SK-N-SH (cell line): ENCODE results near the gene NAXD. TPM values are rescaled to one million over a fixed set of nuclear protein-coding genes. Genes with fewer than 3 reads are reported as not detected.
A peak's percentile ranks its signal among the peaks of the same experiment; 100 is the strongest.

Experiments used
- CTCF ChIA-PET: fragments of 300-600, 350-600 bp; formaldehyde crosslinking; extraction: SDS; loops from one replicate; lab custom pipeline; 2021; lab: Yijun Ruan, JAX
- POLR2A ChIA-PET: fragments of 350-600 bp; sonication (Branson Sonifier 250); formaldehyde crosslinking; extraction: SDS; loops from one replicate; lab custom pipeline; 2020; ENCODE audit warnings: antibody characterized with exemption, inconsistent platforms; lab: Yijun Ruan, JAX
- DNase-seq: peaks from one replicate; pipeline ENCODE4 v3.0.0; 2012
- H2AFZ ChIP-seq: fragments of 200-600 bp; sonication (generic); 2 replicates; pipeline ENCODE4 v1.8.1; 2016; ENCODE audit warnings: antibody characterized with exemption, mild to moderate bottlenecking, low read depth
- H3F3A ChIP-seq: fragments of 200-600 bp; sonication (generic); replicated peaks from 2 replicates; pipeline ENCODE3; 2016; ENCODE audit warnings: antibody characterized with exemption, mild to moderate bottlenecking; ENCODE audit not compliant: insufficient read depth
- H3K27ac ChIP-seq, 2 experiments: fragments of 200-500 bp in 1 of 2; fragments of 200-600 bp in 1 of 2; sonication (Bioruptor generic) in 1 of 2; sonication (generic), shearing (Covaris generic) in 1 of 2; 2 replicates each; pipeline versions ENCODE4 v1.5.1 to v1.6.1; 2014 to 2016; ENCODE audit warnings: low read depth in 2 of 2, inconsistent platforms in 1 of 2, low read length in 1 of 2, mild to moderate bottlenecking in 1 of 2, mixed read lengths in 1 of 2
- H3K27me3 ChIP-seq: fragments of 200-600 bp; sonication (generic), shearing (Covaris generic); 2 replicates; pipeline ENCODE4 v1.6.1; 2016; ENCODE audit warnings: mixed run types; ENCODE audit not compliant: insufficient read depth
- H3K36me3 ChIP-seq, 2 experiments: fragments of 200-500 bp in 1 of 2; fragments of 200-600 bp in 1 of 2; sonication (Bioruptor generic) in 1 of 2; sonication (generic) in 1 of 2; replicated peaks in 1 of 2; 2 replicates each; pipeline versions ENCODE3 to v1.5.1; 2014 to 2016; ENCODE audit warnings: low read length in 1 of 2, mild to moderate bottlenecking in 1 of 2; ENCODE audit not compliant: insufficient read depth in 2 of 2, control insufficient read depth in 1 of 2
- H3K4me1 ChIP-seq, 2 experiments: fragments of 200-500 bp in 1 of 2; fragments of 200-600 bp in 1 of 2; sonication (Bioruptor generic) in 1 of 2; sonication (generic), shearing (Covaris generic) in 1 of 2; 2 replicates each; pipeline versions ENCODE4 v1.5.1 to v1.6.1; 2014 to 2016; ENCODE audit warnings: low read depth in 1 of 2, low read length in 1 of 2, mixed run types in 1 of 2; ENCODE audit not compliant: insufficient read depth in 2 of 2, control insufficient read depth in 1 of 2
- H3K4me2 ChIP-seq: fragments of 200-600 bp; sonication (generic), shearing (Covaris generic); 2 replicates; pipeline ENCODE4 v1.6.1; 2017; ENCODE audit warnings: mixed run types
- H3K4me3 ChIP-seq, 2 experiments: fragments of 200-500 bp in 1 of 2; fragments of 200-600 bp in 1 of 2; sonication (Bioruptor generic) in 1 of 2; sonication (generic), shearing (Covaris generic) in 1 of 2; 2 replicates each; pipeline versions ENCODE4 v1.5.1 to v1.8.1; 2014 to 2016; ENCODE audit warnings: low read depth in 2 of 2, inconsistent platforms in 1 of 2, low read length in 1 of 2, mild to moderate bottlenecking in 1 of 2, mixed read lengths in 1 of 2, moderate library complexity in 1 of 2
- H3K79me2 ChIP-seq: fragments of 200-600 bp; sonication (generic); 2 replicates; pipeline ENCODE4 v1.8.1; 2017; ENCODE audit warnings: mild to moderate bottlenecking; ENCODE audit not compliant: insufficient read depth
- H3K9ac ChIP-seq: fragments of 200-600 bp; sonication (generic); 2 replicates; pipeline ENCODE4 v1.6.1; 2017; ENCODE audit warnings: mixed run types
- H3K9me2 ChIP-seq: fragments of 200-600 bp; sonication (generic); 2 replicates; pipeline ENCODE4 v1.6.1; 2017; ENCODE audit warnings: mixed run types
- H3K9me3 ChIP-seq: fragments of 200-600 bp; sonication (generic); 2 replicates; pipeline ENCODE4 v1.6.1; 2017; ENCODE audit warnings: mixed run types, mild to moderate bottlenecking, moderate library complexity
- H4K20me1 ChIP-seq: fragments of 200-600 bp; sonication (generic); 2 replicates; pipeline ENCODE4 v1.6.1; 2017; ENCODE audit warnings: mild to moderate bottlenecking, mixed run types; ENCODE audit not compliant: insufficient read depth
- CHD2 ChIP-seq: fragments of 150-350 bp; IDR thresholded peaks from 2 replicates; pipeline ENCODE4 v1.6.1; 2018; ENCODE audit warnings: low read length; ENCODE audit not compliant: partially characterized antibody
- ELF1 ChIP-seq: IDR thresholded peaks from 2 replicates; pipeline ENCODE4 v1.4.0; 2012
- EP300 ChIP-seq, 2 experiments: IDR thresholded peaks; 2 replicates each; pipeline versions ENCODE4 v1.4.0 to v1.6.1; 2012; ENCODE audit warnings: borderline replicate concordance in 1 of 2, low read depth in 1 of 2, low read length in 1 of 2
- EZH2phosphoT487 ChIP-seq: fragments of 200-600 bp; sonication (generic); IDR thresholded peaks from 2 replicates; pipeline ENCODE4 v1.6.1; 2017; ENCODE audit warnings: low read depth, mixed run types, mild to moderate bottlenecking, antibody characterized with exemption, moderate library complexity, borderline replicate concordance
- FOSL2 ChIP-seq: IDR thresholded peaks from 2 replicates; pipeline ENCODE4 v1.4.0; 2012; ENCODE audit warnings: low read depth, mild to moderate bottlenecking, moderate library complexity, borderline replicate concordance
- FOXJ3 ChIP-seq: sonication (generic); formaldehyde crosslinking; IDR thresholded peaks from 2 replicates; pipeline ENCODE4 v1.5.1; 2020; ENCODE audit warnings: mild to moderate bottlenecking, missing genetic modification reagents
- GABPA ChIP-seq: IDR thresholded peaks from 2 replicates; pipeline ENCODE4 v1.4.0; 2012; ENCODE audit warnings: low read depth, mild to moderate bottlenecking
- GATA2 ChIP-seq: sonication (generic); formaldehyde crosslinking; IDR thresholded peaks from 2 replicates; pipeline ENCODE4 v1.5.0; 2020; ENCODE audit warnings: mild to moderate bottlenecking, missing genetic modification reagents
- IRF3 ChIP-seq: fragments of 150-350 bp; IDR thresholded peaks from 2 replicates; pipeline ENCODE4 v1.6.1; 2016; ENCODE audit warnings: mild to moderate bottlenecking, low read depth, low read length
- JUND ChIP-seq: IDR thresholded peaks from 2 replicates; pipeline ENCODE4 v1.4.0; 2012
- MEF2A ChIP-seq: IDR thresholded peaks from 2 replicates; pipeline ENCODE4 v1.4.0; 2012; ENCODE audit warnings: low read depth, borderline replicate concordance
- MXI1 ChIP-seq: IDR thresholded peaks from 2 replicates; pipeline ENCODE4 v1.6.1; 2012; ENCODE audit warnings: mild to moderate bottlenecking, low read depth, low read length, improper control_type of control experiment
- NFIC ChIP-seq: IDR thresholded peaks from 2 replicates; pipeline ENCODE4 v1.4.0; 2012; ENCODE audit warnings: borderline replicate concordance
- NRF1 ChIP-seq: IDR thresholded peaks from 2 replicates; pipeline ENCODE4 v1.6.1; 2012; ENCODE audit warnings: low read depth, mild to moderate bottlenecking, low read length
- POLR2AphosphoS5 ChIP-seq: IDR thresholded peaks from 2 replicates; pipeline ENCODE4 v1.6.1; 2012; ENCODE audit warnings: low read depth, low read length
- RAD21 ChIP-seq: IDR thresholded peaks from 2 replicates; pipeline ENCODE4 v1.6.1; 2012; ENCODE audit warnings: mild to moderate bottlenecking, low read length
- RCOR1 ChIP-seq: fragments of 150-350 bp; IDR thresholded peaks from 2 replicates; pipeline ENCODE4 v1.6.1; 2017; ENCODE audit warnings: antibody characterized with exemption, low read length
- RFX5 ChIP-seq: IDR thresholded peaks from 2 replicates; pipeline ENCODE4 v1.6.1; 2012; ENCODE audit warnings: mild to moderate bottlenecking, improper control_type of control experiment, low read length
- SIN3A ChIP-seq: IDR thresholded peaks from 2 replicates; pipeline ENCODE4 v1.6.1; 2012; ENCODE audit warnings: low read depth, mild to moderate bottlenecking, low read length, moderate library complexity, borderline replicate concordance
- SMC3 ChIP-seq: IDR thresholded peaks from 2 replicates; pipeline ENCODE4 v1.6.1; 2012; ENCODE audit warnings: low read depth, low read length, improper control_type of control experiment
- TAF1 ChIP-seq: IDR thresholded peaks from 2 replicates; pipeline ENCODE4 v1.6.1; 2012; ENCODE audit warnings: low read depth, mild to moderate bottlenecking, low read length, moderate library complexity, borderline replicate concordance
- TCF12 ChIP-seq: IDR thresholded peaks from 2 replicates; pipeline ENCODE4 v1.4.0; 2012
- USF2 ChIP-seq: fragments of 150-350 bp; IDR thresholded peaks from 2 replicates; pipeline ENCODE4 v1.6.1; 2017; ENCODE audit warnings: antibody characterized with exemption, low read length, low read depth, borderline replicate concordance
- WGBS: methylation state at CpG from one replicate; pipeline ENCODE4 v1.1.6; 2017; ENCODE audit warnings: low lambda C conversion rate; 5-methylcytosine and 5-hydroxymethylcytosine counted together
- polyA plus RNA-seq, 3 experiments: library from polyadenylated mRNA; depleted of rRNA; stranded (reverse); fragments of >200 nt; gene quantifications; 2 replicates each; pipeline ENCODE4 v1.2.3, GENCODE V29; 2012
- TF ChIP-seq, protein P1 (sequence below): IDR thresholded peaks from 2 replicates; pipeline ENCODE4 v1.4.0; 2012; ENCODE audit warnings: low read depth

NAXD gene
- polyA plus RNA-seq, 1 of the 3 experiments (the other 2 are of a cell fraction) = 32.4 TPM

DNA sequence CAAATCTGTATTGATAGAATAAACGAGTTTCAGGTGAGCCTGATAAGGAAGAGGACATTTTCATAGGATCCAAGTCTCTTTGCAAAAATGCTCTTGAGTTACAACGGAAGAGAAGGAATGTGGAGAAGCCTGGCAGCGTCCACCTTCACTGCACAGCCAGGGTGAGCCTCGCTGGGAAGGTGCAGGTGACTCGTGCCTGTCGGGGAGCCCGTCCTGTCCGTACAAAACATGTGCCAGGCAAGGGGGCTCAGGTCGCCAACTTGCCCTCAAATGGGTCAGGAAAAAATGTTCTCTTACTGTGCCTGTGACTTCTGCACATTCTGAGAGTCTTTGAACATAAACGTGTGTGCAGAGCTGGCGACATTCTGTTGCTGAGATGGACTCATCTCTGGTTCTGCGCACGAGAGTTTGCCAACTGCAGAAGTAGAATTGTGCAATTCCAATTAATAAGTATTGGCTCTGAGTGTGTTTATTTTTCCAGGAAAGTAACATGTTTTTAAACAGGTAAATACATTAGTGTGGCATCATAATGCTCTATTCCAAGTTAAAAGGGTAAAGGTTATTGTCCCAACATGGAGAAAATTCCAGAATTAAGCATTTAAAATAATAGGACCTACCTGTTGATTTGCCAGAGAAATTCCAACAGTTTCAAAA, 28.6 kb downstream of the NAXD start:
- H3K4me1 ChIP-seq = peaks cover 0 to 22% of the 10 kb centered on the region in 2 experiments; a peak in 1 of 4 replicates
- no peak for DNase-seq
- POLR2A ChIA-PET = no interaction called here

DNA sequence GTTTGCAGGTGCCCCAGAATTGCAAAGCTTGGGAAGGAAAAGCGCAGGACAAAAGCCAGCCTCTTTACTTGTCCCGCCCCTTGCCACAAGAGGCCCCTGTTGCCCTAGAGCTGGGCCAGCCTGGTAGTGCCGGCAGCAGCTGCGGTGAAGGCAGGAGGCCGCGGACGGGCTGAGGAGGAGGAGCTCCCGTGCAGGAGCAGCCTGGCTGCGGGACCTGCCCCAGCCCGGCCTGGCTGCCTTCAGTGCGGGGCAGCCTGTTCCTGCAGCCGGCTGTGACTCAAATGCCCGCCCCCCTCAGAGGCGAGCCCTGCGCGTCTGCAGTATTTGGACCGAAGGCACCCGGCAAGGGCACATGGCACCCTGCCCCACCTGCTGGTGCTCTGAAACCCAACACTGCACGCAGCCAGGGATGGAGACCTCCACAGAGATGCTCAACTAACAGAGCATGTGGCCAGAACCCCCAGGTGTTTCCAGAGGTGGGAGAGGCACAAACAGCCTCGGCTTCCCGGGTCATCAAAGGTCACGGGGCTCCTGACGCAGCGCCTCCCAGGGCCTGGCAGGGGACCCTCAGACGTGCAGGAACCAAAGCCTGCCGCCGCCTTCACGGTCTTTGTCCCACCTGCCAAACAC, 29.7 kb downstream of the NAXD start:
- no peaks in the 10 kb centered on the region for H4K20me1 ChIP-seq
- WGBS = 87% methylated on average over 11 of the region's 28 CpGs
- no peaks in the 10 kb centered on the region for H3K9me3 ChIP-seq
- peaks cover 6% of the 10 kb centered on the region for H3F3A ChIP-seq
- peak; percentile 46 for DNase-seq
- TF ChIP-seq EP300 (IDR thresholded peaks at IDR 0.05; ENCODE audit: borderline replicate concordance in 1 of 2, low read depth in 1 of 2, low read length in 1 of 2) = no peak
- TF ChIP-seq CHD2 = no peak
- no peak for TF ChIP-seq POLR2AphosphoS5
- TF ChIP-seq, protein P1, sequence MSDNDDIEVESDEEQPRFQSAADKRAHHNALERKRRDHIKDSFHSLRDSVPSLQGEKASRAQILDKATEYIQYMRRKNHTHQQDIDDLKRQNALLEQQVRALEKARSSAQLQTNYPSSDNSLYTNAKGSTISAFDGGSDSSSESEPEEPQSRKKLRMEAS = no peak
- TF ChIP-seq SIN3A = no peak
- no peak for TF ChIP-seq RCOR1
- TF ChIP-seq MEF2A = no peak
- no peak for TF ChIP-seq ELF1
- TF ChIP-seq FOXJ3 (CRISPR knock-in tag) = no peak
- TF ChIP-seq RAD21 = no peak
- no peak for TF ChIP-seq GABPA
- TF ChIP-seq GATA2 (CRISPR knock-in tag) = no peak
- TF ChIP-seq NRF1 = no peak
- no peak for TF ChIP-seq IRF3
- TF ChIP-seq EZH2phosphoT487 = no peak
- TF ChIP-seq NFIC = no peak
- no peak for TF ChIP-seq TCF12
- TF ChIP-seq TAF1 = no peak
- TF ChIP-seq, all 33 proteins: peak for 0
- ChIA-PET POLR2A (no interaction called here), CTCF (interaction anchor here (0.7 to 1.9 kb wide), 2 partner anchors 9 to 52 kb away, joined by 4 to 6 read pairs; no protein-coding TSS in a partner anchor)
- no peaks in the 10 kb centered on the region for H3K79me2 ChIP-seq
- H3K9me2 ChIP-seq = no peaks in the 10 kb centered on the region
- peaks cover 0 to 20% of the 10 kb centered on the region in 2 experiments; a peak in 1 of 4 replicates for H3K4me1 ChIP-seq
- H2AFZ ChIP-seq = no peak overlapping the region
- H3K4me3 ChIP-seq = no peak overlapping the region; a peak in 1 of 4 replicates
- no peak overlapping the region for H3K9ac ChIP-seq
- no peaks in the 10 kb centered on the region for H3K27me3 ChIP-seq
- no peak overlapping the region; a peak in 1 of 4 replicates for H3K27ac ChIP-seq
- H3K36me3 ChIP-seq = peaks cover 15 to 46% of the 10 kb centered on the region in 2 experiments
- H3K4me2 ChIP-seq = no peak overlapping the region

More for the DNA sequence above, 28.6 kb downstream of the NAXD start:
- H3K4me2 ChIP-seq = no peak overlapping the region
- H3K79me2 ChIP-seq = no peaks in the 10 kb centered on the region
- TF ChIP-seq FOSL2 (no peak), USF2 (no peak), JUND (no peak), SIN3A (no peak), RAD21 (no peak), MXI1 (no peak), MEF2A (no peak), GATA2 (CRISPR knock-in tag) (no peak), POLR2AphosphoS5 (no peak), TAF1 (no peak), RCOR1 (no peak), RFX5 (no peak), SMC3 (no peak)
- CTCF ChIA-PET = interaction anchor here (0.7 to 1.9 kb wide), 2 partner anchors 10 to 51 kb away, joined by 4 to 6 read pairs; no protein-coding TSS in a partner anchor
- H3K27me3 ChIP-seq = no peaks in the 10 kb centered on the region
- H3K4me3 ChIP-seq = no peak overlapping the region
- H3F3A ChIP-seq = peaks cover 6% of the 10 kb centered on the region
- H4K20me1 ChIP-seq = no peaks in the 10 kb centered on the region
- H3K27ac ChIP-seq = no peak overlapping the region
- WGBS = 91% methylated on average over 13 of the region's 13 CpGs
- H3K9me2 ChIP-seq = no peaks in the 10 kb centered on the region
- H3K36me3 ChIP-seq = peaks cover 15 to 57% of the 10 kb centered on the region in 2 experiments
- no peak overlapping the region for H3K9ac ChIP-seq
- no peaks in the 10 kb centered on the region for H3K9me3 ChIP-seq
- H2AFZ ChIP-seq = no peak overlapping the region
